ENCODE results near the gene CD27. TPM values are rescaled to one million over a fixed set of nuclear protein-coding genes. Genes with fewer than 3 reads are reported as not detected.
A peak's percentile ranks its signal among the peaks of the same experiment; 100 is the strongest.

CD27 gene
- total and polyA plus RNA-seq, 2 of the 8 experiments (the other 6 are each of a cell fraction or from before 2014, with no cell fraction given): 0.28 to 0.39 TPM

GRCh38 chr12:6464531-6464930, 19.8 kb downstream of the CD27 start:
- no peak overlapping the region for H2BK120ac ChIP-seq (replicated peaks; ENCODE audit: low read depth, low read length)
- no peak overlapping the region for H3K4me3 ChIP-seq (ENCODE audit: extremely low read depth in 1 of 4, insufficient read depth in 2 of 4, low read depth in 3 of 4, low read length in 4 of 4)
- peaks cover 0 to under 1% (median 0%) of the 10 kb centered on the region in 4 experiments; a peak in 1 of 7 replicates for H3K4me1 ChIP-seq (replicated peaks in 1 of 4; ENCODE audit: control insufficient read depth in 3 of 4, insufficient read depth in 4 of 4, low read length in 3 of 4)
- H3K18ac ChIP-seq (ENCODE audit: extremely low read depth, low read length): no peak overlapping the region
- no peak overlapping the region; the same call in 1 of the 2 replicates for H4K8ac ChIP-seq (ENCODE audit: extremely low read depth, insufficient read depth, low read length)
- H4K20me1 ChIP-seq (replicated peaks in 1 of 2; ENCODE audit: control insufficient read depth in 1 of 2, insufficient read depth in 2 of 2, low read length in 2 of 2): peaks cover 0 to 6% of the 10 kb centered on the region in 2 experiments
- no peak overlapping the region for H3K56ac ChIP-seq (replicated peaks; ENCODE audit: insufficient read length, low read depth, low read length)
- no peak overlapping the region for H2BK5ac ChIP-seq (ENCODE audit: low read depth, low read length)
- ChIA-PET CTCF (ENCODE audit: partially characterized antibody) (interaction anchor here (0.8 to 10.5 kb wide), 33 partner anchors 8 to 159 kb away, joined by 3 to 202 read pairs (median 9); partner anchors contain the start of genes CD27, TAPBPL and TNFRSF1A), POLR2A (ENCODE audit: partially characterized antibody) (interaction anchor here (1.6 to 3.0 kb wide), 3 partner anchors 14 to 40 kb away, joined by 12 to 17 read pairs (median 14); no protein-coding TSS in a partner anchor)
- no peak overlapping the region for H3K14ac ChIP-seq (ENCODE audit: insufficient read length)
- no peak overlapping the region for H2BK12ac ChIP-seq (ENCODE audit: low read depth, low read length)
- H3K4ac ChIP-seq (replicated peaks; ENCODE audit: insufficient read length, low read depth, low read length): no peak overlapping the region
- no peak overlapping the region for H3K4me2 ChIP-seq (ENCODE audit: insufficient read depth in 1 of 2, low read depth in 2 of 2, low read length in 2 of 2)
- H2BK20ac ChIP-seq (ENCODE audit: low read length): no peak overlapping the region
- H2BK15ac ChIP-seq (ENCODE audit: low read length): no peak overlapping the region
- H4K5ac ChIP-seq (ENCODE audit: insufficient read length, low read depth, low read length): no peak overlapping the region
- H3K23me2 ChIP-seq (ENCODE audit: low read depth, low read length): no peaks in the 10 kb centered on the region
- H2AFZ ChIP-seq (ENCODE audit: low read length): no peak overlapping the region
- DNase-seq (ENCODE audit: low read depth in 1 of 2, low spot score in 2 of 2) (no peak), FAIRE-seq (no peak)
- H3K27me3 ChIP-seq (replicated peaks in 1 of 4; ENCODE audit: control insufficient read depth in 3 of 4, extremely low read depth in 1 of 4, insufficient read depth in 3 of 4, low read length in 3 of 4): no peaks in the 10 kb centered on the region
- H3K23ac ChIP-seq (ENCODE audit: insufficient read length): no peak overlapping the region
- H3K27ac ChIP-seq (ENCODE audit: low read depth, low read length): 0 out of 2 replicates have a peak overlapping the region, but pooled peaks have one; percentile 0
- peaks cover 5 to 40% (median 26%) of the 10 kb centered on the region in 4 experiments for H3K36me3 ChIP-seq (ENCODE audit: control insufficient read depth in 2 of 4, insufficient read depth in 4 of 4, low read length in 3 of 4)
- no peak overlapping the region for H4K91ac ChIP-seq (replicated peaks; ENCODE audit: insufficient read length, low read length)
- peaks cover under 1% of the 10 kb centered on the region for H3K79me1 ChIP-seq (ENCODE audit: low read depth, low read length)
- H3K9ac ChIP-seq (replicated peaks in 1 of 4; ENCODE audit: extremely low read depth in 1 of 4, low read depth in 3 of 4, low read length in 3 of 4): no peak overlapping the region
- WGBS, 2 experiments (ENCODE audit: extremely low coverage in 1 of 2, insufficient coverage in 1 of 2, insufficient read length in 1 of 2, insufficient replicate concordance in 2 of 2, low coverage in 1 of 2, low lambda C conversion rate in 2 of 2, missing lambda C conversion rate in 1 of 2): 89% methylated on average over 8 of the region's 8 CpGs; no CpG with 5 or more reads in 1 of the 2 experiments
- H2AK5ac ChIP-seq (ENCODE audit: low read depth, low read length): no peak overlapping the region
- H3K79me2 ChIP-seq (ENCODE audit: control insufficient read depth in 1 of 2, insufficient read depth in 2 of 2, low read length in 2 of 2): peaks cover 0 to 12% of the 10 kb centered on the region in 2 experiments; a peak in 2 of 4 replicates
- no peaks in the 10 kb centered on the region for H3K9me3 ChIP-seq (ENCODE audit: insufficient read depth in 2 of 2, low read depth in 1 of 2, low read length in 1 of 2)
- TF ChIP-seq SIRT6 (IDR thresholded peaks at IDR 0.05; ENCODE audit: low read length) (no peak), JUN (IDR thresholded peaks at IDR 0.05; ENCODE audit: low read depth, low read length) (no peak), TCF12 (IDR thresholded peaks at IDR 0.05; ENCODE audit: low read depth, low read length) (no peak), SUZ12 (IDR thresholded peaks at IDR 0.05; ENCODE audit: low read length) (no peak), ZNF274 (IDR thresholded peaks at IDR 0.05; ENCODE audit: borderline replicate concordance, extremely low read depth, low read length) (no peak), RFX5 (IDR thresholded peaks at IDR 0.05; ENCODE audit: borderline replicate concordance, low read depth, low read length) (no peak), SIN3A (conservative IDR thresholded peaks at IDR 0.05 in 1 of 2, IDR thresholded peaks at IDR 0.05 in 1 of 2; ENCODE audit: low read depth in 1 of 2, low read length in 2 of 2) (no peak), HDAC6 (IDR thresholded peaks at IDR 0.05; ENCODE audit: low read depth, low read length) (no peak), GABPA (IDR thresholded peaks at IDR 0.05; ENCODE audit: borderline replicate concordance, insufficient read depth, low read length) (no peak), MAX (IDR thresholded peaks at IDR 0.05) (no peak), TEAD4 (IDR thresholded peaks at IDR 0.05; ENCODE audit: low read depth, low read length) (no peak), SRF (IDR thresholded peaks at IDR 0.05; ENCODE audit: low read depth, low read length) (no peak), ASH2L (IDR thresholded peaks at IDR 0.05; ENCODE audit: low read length) (no peak), TAF1 (IDR thresholded peaks at IDR 0.05; ENCODE audit: low read depth, low read length) (no peak)
